Testis (tissue), 2 donors: ENCODE data around the gene METTL25.

Experiments
- CTCF ChIP-seq, 3 experiments: fragments of 450-650 bp in 2 of 3; fragments of 200-600 bp in 1 of 3; sonication (generic) in 1 of 3; IDR thresholded peaks; one replicate each; pipeline ENCODE4 v1.5.1; 2016 to 2019; ENCODE audit warnings: antibody characterized with exemption in 3 of 3, mild to moderate bottlenecking in 2 of 3, moderate library complexity in 1 of 3
- POLR2A ChIP-seq: fragments of 450-650 bp; IDR thresholded peaks from one replicate; pipeline ENCODE4 v1.6.1; 2017; ENCODE audit warnings: antibody characterized with exemption, mild to moderate bottlenecking, moderate library complexity

- no peak for TF ChIP-seq CTCF (IDR thresholded peaks at IDR 0.05)
- no peak for TF ChIP-seq POLR2A
Measured at GRCh38 chr12:82519510-82519909, 161.2 kb downstream of the METTL25 start.
